HG02642 (cell line): ENCODE measurements around the gene ICA1.
"Not testable (repeated sequence)": the region's sequence is repeated elsewhere in the genome, so short reads cannot be mapped to it uniquely, and the experiment has no call there.

Experiments
- ATAC-seq: cut with Tn5 transposase; IDR thresholded peaks from one replicate; pipeline ENCODE4 v1.9.1; 2021; ENCODE audit warnings: mild to moderate bottlenecking; ENCODE audit not compliant: unreplicated experiment, poor library complexity

Gene ICA1

DNA sequence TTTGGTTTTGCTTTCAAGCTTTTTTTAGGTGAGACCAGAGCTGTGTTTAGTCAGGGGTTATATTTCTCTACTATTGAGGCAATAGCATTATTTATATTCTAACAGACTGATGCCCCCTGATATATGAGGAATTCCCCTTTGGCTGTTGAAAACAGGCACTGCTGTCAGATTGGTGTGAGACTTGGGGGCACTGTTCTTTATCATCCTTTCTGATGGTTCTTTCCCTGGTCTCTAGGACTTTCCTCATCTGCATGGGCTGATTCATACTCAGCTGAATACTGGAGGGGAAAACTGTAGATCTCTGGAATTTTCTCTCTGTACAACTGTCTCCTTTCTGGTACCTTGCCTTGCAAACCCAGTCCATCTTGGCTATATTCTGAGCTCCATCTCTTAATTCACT, 10.0 kb upstream of the ICA1 start:
- no peak for ATAC-seq

DNA sequence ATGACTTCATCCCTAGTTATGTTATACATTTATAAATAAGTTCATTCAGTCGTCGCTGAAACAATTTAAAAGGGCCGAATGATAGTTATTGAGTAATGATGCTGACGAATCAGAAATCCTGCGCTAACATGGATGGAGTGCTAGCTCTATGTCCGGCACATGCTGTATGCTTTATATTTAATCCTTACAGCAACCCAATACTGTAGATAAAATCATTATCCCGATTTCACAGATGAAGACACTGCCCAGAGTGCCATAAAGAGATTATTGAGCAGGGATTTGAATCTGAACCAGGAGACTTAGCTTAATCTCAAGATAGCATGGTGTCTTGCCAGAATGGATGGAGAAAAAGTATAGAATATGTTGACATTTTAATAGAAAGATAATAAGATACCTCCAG, 1.1 kb upstream of the ICA1 start:
- no peak for ATAC-seq

DNA sequence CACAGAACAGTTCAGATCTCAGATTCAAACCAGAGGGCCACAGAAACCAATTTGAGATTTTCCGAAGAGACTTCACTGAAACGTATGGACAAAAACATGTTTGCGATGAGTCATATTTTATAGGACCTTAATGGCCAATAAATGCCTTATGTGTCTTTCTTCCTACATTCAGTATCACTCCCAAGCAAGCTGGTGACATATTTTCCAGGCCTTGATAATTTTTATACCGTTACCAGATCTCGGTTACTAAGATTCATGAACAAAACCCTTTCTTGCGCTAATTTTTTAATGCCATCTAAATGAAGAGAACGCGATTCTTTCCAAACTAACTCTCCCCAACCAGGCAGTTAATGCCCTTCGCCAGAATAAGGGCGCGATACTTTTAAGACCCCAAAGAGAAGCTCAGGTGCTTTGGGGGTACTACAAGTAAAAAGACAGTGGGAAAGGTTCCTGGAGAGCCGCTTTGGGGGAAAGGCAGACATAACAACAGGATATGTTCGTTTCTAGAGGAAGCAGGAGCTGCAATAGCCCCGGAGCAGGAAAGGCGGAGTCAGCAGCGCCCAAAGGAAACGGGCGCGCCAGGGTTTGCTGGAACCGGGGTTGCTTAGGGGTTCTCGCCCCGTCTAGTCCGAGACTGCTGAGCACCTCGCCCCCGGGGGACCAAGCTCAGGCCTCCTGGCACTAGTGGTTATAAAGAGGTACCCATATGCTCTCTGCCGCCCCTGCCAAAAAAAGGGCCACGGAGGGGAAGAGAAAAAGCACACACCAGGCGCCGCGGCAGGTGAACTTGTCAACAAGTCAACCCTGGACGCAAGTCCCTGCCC, 884 bp downstream of the ICA1 start:
- ATAC-seq: peak; percentile 24

DNA sequence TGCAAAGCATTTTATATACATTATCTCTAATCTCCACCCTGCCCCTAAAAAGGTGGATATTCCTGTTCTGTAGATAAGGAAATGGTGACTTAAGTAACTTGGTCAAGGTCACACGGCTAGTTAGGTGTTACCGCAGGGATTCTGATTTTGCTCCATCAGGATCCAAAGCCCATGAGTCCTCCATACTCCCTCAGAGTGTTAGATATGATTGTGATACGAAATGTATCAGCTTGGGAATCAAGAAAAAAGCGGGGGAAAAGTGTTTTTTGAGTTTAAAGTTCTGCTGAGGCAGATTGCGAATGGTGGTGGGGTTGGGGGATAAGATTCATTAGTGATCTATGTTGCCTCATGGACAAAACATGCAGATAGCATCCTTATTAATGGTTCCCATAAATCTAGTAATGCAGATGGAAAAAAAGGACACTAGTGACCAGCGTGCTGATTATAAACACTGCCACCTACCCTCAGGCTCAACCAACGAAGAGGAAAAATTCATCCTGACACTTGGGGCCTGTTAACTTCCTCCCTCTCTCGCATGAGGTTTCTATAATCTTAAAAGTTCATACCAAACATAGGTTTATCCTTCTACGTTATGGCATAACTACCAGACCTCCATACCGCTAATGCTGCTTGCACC, 2.3 kb downstream of the ICA1 start:
- no peak for ATAC-seq

DNA sequence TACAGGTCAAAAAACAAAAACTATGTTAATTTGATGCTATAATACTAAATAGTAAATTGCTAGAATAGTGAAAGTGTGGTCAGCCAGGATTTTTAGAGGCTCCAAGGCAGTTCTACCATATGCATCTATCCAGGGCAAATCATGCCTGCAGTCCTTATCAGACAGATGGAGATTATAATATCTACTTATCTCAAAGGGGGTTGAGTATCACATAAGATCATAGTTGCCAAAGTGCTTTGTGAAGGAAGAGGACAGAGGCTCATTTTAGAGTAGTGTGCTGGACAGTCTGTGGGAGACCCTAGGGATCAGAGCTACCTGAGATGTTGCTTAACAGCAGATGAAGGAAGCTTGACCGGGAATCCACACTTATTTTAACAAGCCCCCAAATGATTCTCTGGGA, 3.2 kb downstream of the ICA1 start:
- no peak for ATAC-seq

DNA sequence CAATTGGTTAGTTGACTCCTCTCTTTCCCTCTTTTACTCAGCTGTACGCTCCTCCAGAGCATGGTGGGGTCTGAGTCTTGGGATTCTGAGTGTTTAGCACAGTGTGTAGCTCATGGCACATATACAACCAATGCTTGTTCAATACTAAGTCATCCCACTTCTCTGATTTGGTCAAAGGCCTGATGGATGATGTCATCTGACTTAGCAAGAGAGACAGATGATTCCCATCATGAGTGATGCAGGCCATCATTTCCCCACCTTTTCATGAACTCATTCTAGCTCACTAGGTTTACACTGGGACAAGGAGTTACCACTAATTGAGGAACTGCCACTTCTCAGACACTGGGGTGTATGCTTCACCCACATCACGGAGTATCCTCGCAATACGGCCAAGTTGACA, 3.8 kb downstream of the ICA1 start:
- ATAC-seq: no peak

DNA sequence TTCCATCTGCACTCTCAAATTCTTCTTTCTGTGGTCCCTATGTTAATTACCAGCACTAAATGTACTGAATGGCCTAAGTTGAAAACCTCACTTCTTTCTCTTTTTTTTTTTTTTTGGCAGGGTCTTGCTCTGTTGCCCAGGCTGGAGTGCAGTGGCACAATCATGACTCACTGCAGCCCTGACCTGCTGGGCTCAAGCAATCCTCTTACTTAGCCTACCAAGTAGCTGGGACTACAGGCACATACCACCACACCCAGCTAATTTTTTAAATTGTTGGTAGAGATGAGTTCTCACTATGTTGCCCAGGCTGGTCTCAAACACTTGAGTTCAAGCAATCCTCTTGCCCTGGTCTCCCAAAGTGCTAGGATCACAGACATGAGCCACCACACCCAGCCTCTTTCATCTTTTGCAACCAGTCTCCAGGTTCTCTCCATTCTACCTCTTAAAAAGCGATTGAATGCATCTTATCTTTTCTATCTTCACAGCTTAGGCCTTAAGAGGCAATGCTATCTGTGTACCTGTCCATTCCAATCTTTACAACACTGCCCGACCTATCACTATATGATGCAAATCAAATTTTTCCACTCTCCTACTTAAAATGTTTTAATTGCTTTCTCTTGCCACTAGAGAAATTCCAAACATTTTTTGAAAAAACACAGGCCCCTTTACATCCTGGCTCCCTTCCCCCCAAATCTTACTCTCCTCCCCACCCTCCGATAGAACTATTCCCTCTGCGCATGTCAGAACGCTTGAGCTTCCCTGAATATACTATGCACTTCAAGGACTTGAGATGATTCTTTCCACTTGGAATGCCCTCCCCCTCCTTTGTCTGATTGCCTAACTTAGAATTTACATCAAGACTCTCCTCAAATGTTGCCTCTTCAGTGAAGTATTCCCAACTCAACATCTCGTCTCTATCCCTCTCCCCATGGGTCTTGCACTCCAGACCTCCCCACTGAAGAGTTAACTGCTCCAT, 6.0 kb downstream of the ICA1 start:
- ATAC-seq: no peak

DNA sequence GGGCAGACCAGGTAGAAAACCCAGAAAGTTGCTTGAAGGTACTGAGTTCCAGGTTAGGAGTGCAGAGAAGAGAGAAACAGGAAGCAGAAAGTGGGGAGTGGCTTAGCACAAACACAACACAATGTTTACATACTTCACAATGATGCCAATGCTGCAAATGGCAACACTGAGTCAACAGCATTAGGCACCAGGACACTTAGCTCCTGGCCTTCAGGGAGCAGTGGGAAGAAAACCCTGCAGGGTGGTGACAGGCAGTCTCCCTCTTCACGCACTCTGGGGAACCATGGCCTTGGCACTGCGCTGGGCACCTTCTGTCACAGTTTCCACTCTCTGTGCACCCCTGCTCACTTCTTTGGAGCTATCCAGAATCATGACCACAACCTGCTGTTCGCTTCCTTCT, 7.3 kb downstream of the ICA1 start:
- ATAC-seq: no peak

DNA sequence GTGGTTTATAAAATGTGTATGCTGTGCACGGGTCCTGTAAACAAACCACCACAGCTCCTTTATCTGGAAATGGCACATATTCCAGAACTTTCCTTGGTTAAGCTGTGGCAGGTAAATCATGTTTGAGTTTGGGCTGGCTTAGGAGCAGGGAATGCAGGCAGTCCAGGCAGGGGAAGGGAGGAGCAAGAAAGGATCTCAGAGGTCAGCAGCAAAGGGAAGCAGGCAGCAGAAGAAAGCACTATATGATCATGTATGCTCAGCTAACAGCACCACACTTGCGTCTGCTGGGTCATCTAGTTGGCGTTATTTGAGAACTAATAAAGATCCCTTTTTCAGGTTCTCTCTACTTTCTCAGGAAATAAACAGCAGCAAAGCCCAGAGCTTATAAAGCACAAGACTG, 7.8 kb downstream of the ICA1 start:
- no peak for ATAC-seq

DNA sequence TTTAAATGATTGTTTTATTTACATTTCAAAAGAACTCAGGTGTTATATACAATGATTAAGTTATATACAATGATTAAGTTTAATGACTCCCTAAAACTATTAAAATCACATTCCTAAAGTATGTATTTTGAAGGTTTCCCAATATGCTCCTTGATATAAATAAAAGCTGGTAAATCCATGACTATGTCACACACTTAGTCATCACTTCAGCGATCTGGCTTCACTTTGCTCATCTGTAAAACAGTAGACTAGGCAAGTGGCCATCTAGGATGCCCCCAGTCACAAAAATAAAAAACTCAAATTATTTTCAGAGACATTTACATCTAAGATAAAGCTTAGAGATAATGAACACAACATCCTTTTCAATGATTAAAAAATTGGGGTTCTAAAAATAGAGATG, 10.8 kb downstream of the ICA1 start:
- ATAC-seq: no peak

DNA sequence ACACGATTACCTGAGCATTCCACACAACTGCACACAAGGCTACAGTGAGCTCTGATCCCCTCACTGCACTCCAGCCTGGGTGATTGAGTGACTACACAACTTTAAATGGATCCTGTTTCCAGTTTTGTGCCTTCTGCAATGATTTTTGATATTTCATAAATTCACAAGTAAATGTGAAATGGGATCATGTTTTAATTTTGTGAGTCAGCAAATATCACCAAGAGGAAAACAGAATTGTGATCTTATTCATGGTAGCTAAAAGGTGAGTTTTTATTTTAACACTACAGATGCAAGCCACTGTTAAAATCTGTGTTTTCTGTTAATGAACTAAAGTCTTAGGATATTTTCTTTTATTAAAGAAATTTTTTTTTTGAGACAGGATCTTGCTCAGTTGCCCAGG, 11.4 kb downstream of the ICA1 start:
- ATAC-seq: no peak

DNA sequence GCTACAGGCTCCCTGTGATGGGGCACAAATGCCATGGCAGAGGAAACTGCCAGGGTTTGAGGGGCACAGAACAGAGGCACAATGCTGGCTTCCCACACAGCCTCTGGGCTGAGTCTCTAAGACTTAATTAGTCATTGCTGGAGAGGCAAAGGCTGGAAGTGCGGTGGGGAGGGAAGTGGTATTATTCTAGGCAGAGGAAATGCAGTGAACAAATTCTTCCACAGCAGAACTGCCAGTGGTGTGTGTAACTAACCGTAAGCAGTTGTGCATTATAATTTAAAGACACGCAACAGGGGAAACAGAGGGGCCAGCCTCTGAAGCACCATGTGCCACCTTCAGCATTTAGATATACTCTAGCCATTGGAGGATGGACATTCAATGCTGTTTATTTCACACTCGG, 12.8 kb downstream of the ICA1 start:
- no peak for ATAC-seq

DNA sequence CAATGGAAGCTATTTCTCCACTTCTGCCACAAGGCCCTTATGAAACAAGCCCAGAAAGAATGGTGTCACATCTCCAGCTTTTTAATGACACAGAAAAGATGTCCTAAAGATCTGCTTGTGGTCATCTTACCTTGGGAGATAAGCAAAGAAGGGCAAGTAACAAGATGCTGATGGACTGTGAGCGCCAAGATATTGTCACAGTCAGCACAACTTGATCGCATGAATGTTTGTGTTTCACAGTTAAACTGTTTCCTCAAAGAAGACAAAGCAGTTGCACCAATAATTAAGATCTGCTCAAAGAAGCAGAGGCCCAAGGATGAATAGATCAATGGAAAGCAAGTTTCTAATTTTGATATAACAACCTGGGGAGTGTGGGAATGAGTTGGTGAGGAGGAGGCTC, 15.9 kb downstream of the ICA1 start:
- ATAC-seq: no peak

DNA sequence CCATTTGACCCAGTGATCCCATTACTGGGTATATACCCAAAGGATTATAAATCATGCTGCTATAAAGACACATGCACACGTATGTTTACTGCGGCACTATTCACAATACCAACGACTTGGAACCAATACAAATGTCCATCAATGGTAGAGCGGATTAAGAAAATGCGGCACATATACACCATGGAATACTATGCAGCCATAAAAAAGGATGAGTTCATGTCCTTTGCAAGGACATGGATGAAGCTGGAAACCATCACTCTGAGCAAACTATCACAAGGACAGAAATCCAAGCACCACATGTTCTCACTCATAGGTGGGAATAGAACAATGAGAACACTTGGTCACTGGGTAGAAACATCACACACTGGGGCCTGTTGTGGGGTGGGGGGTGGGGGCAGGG, 16.9 kb downstream of the ICA1 start:
- not testable (repeated sequence) for ATAC-seq

DNA sequence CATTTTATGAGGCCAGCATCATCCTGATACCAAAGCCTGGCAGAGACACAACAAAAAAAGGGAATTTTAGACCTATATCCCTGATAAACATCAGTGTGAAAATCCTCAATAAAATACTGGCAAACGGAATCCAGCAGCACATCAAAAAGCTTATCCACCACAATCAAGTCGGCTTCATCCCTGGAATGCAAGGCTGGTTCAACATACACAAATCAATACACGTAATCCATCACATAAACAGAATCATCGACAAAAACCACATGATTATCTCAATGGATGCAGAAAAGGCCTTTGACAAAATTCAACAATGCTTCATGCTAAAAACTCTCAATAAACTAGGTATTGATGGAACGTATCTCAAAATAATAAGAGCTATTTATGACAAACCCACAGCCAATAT, 18.9 kb downstream of the ICA1 start:
- not testable (repeated sequence) for ATAC-seq

DNA sequence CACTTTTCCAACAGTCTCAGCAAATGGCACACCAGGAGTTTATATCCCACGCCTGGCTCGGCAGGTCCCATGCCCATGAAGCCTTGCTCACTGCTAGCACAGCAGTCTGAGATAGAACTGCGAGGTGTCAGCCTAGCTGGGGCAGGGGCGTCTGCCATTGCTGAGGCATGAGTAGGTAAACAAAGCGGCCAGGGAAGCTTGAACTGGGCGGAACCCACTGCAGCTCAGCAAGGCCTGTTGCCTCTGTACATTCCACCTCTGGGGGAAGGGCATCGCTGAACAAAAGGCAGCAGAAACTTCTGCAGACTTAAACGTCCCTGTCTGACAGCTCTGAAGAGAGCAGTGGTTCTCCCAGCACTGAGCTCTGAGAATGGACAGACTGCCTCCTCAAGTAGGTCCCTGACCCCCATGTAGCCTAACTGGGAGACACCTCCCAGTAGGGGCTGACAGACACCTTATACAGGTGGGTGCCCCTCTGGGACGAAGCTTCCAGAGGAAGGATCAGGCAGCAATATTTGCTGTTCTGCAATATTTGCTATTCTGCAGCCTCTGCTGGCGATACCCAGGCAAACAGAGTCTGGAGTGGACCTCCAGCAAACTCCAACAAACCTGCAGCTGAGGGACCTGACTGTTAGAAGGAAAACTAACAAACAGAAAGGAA, 22.1 kb downstream of the ICA1 start:
- not testable (repeated sequence) for ATAC-seq

DNA sequence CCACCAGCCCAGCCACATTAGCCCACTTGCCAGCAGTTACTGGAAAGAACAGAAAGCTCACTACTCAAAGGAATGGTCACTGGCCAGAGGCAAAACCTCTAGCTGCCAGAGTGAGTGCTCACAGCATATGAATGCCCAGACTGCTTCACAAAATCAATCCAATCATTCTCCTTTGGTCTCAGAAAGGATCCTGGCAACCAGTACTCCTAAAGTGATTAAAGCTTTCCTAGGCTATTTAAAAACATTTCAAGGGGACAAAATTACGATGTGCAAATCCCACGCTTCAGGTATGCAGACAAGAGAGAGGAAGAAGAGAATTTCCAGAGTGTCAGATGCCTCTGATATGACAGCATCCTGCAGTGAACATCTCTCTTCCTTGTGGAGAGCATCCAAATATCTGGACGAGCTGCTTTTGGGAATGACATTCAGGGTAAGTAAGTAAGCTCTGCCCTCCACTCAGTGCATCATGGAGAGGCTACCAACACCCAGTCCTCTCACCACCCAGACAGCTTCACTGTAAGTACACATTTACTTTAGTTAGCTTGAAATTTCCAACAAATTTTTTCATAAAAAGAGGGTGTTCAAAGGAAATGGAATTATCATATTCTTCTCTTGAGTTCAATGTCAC, 25.1 kb downstream of the ICA1 start:
- ATAC-seq: no peak

DNA sequence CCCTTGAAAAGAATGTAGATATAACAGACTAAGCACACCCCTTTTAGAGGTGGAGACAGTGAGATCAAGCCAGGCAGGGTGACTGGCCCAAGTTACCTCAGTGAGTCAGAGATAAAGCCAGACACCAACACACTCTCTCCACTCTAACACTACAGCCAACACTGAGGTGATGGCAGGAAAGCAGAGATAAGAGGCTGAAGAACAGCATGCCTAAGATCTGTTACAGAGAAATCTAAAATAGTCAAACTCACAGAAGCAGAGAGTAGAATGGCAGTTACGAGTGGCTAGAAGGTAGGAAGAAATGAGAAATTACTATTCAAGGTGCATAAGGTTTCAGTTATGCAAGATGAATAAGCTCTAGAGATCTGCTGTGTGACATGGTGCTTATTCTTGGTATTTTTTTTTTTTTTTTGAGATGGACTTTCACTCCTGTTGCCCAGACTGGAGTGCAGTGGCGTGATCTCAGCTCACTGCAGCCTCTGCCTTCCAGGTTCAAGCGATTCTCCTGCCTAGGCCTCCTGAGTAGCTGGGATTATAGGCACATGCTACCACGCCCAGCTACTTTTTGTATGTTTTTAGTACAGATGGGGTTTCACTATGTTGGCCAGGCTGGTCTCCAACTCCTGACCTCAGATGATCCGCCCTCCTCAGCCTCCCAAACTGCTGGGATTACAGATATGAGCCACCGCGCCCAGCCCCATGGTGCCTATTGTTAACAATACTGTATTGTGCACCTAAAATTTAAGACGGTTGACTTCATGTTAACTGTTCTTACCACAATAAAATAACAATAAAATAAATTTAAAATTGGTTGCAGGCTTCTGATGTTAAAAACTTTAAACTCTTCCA, 28.7 kb downstream of the ICA1 start:
- ATAC-seq: no peak

DNA sequence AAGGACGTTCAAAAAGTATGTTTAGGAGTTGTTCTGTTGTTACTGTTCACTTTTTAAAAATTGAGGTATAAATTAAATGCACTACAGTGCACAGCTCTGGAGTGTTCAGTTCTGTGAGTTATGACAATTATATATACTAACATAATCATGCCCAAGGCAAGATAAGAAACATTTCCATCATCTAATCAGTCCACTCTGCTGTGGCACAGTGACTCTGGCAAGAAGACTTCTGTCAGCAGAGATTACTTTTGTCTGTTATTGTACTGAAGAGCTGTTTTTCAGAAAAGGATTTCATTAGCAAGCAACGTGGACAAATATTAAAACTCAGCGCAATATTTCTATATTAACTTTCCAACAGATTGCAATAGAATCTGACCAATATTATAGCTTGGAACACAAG, 32.0 kb downstream of the ICA1 start:
- ATAC-seq: no peak
